ENCODE data around the gene TACC2. TPM values are rescaled to one million over a fixed set of nuclear protein-coding genes. Genes with fewer than 3 reads are reported as not detected.
"Not testable (repeated sequence)": the region's sequence is repeated elsewhere in the genome, so short reads cannot be mapped to it uniquely, and the experiment has no call there.

TACC2 gene
- total RNA-seq, 1 donor from 2014 or later = 13.4 TPM

DNA sequence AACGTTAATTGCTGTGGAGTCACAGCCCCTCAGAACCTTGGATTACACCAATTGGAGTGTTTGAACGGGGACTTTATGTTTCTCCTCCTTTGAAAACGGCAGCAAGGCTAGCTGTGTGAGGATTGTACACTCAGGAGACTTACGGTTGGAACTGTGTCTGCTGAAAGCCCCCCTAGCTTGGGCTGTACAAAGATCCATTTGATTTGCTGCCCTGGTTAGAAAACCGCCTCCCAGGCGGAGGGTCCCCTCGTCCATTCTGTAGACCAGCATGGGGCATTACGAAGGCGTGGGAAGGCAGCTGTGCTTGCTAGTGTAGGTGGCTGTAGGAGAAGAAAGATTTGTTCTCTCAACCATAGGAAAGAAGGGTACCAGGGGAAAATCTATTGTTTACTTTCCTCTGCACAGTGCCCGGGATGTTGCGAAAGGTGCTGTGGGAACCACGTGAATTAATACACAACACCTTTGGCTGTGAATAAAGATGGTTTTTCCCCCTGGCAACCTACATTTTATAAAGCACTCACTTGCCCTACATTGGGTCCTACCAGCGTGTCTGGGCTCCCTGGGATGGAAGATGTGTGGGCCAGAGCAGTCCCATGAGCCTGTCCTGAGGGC, 208.8 kb downstream of the TACC2 start:
- Histone ChIP-seq H3K4me3 (ENCODE audit: low read depth, low read length) (no peak overlapping the region), H3K36me3 (ENCODE audit: control insufficient read depth, insufficient read depth, low read length) (peaks cover 8% of the 10 kb centered on the region), H3K27me3 (ENCODE audit: control insufficient read depth, insufficient read depth, low read length) (no peaks in the 10 kb centered on the region)
- FAIRE-seq = no peak
- no peak for DNase-seq (ENCODE audit: low read depth)
- TF ChIP-seq CTCF (IDR thresholded peaks at IDR 0.05; ENCODE audit: insufficient read depth, low read length, severe bottlenecking) = no peak

DNA sequence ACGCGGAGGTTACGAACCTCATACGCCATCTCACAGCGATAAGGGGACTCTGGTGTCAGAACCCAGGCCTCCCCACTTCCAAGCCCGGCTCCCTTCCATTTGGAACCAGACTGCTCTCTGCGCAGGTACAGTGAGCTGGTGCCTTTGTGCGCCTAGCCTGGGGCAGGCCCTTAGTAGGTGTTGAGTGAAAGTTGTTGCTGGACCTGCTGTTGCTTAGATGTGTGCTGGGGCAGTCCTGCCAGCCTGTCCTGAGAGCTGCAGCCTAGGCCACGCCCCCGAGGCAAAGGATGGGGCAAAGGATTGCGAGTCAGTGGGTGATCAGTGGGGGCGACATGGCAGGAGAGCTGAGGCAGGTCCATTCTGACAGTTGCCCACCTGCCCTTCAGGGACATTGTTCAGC, 209.7 kb downstream of the TACC2 start:
- FAIRE-seq (no peak), DNase-seq (ENCODE audit: low read depth) (no peak)
- Histone ChIP-seq H3K27me3 (ENCODE audit: control insufficient read depth, insufficient read depth, low read length) (no peaks in the 10 kb centered on the region), H3K36me3 (ENCODE audit: control insufficient read depth, insufficient read depth, low read length) (peaks cover 8% of the 10 kb centered on the region), H3K4me3 (ENCODE audit: low read depth, low read length) (no peak overlapping the region)
- no peak for TF ChIP-seq CTCF (IDR thresholded peaks at IDR 0.05; ENCODE audit: insufficient read depth, low read length, severe bottlenecking)

GRCh38 chr10:122199070-122199469, 210.1 kb downstream of the TACC2 start:
- FAIRE-seq (peak; percentile 32), DNase-seq (ENCODE audit: low read depth) (no peak)
- H3K27me3 ChIP-seq (ENCODE audit: control insufficient read depth, insufficient read depth, low read length) = no peaks in the 10 kb centered on the region
- H3K4me3 ChIP-seq (ENCODE audit: low read depth, low read length) = no peak overlapping the region
- no peak for TF ChIP-seq CTCF (IDR thresholded peaks at IDR 0.05; ENCODE audit: insufficient read depth, low read length, severe bottlenecking)
- peaks cover 8% of the 10 kb centered on the region for H3K36me3 ChIP-seq (ENCODE audit: control insufficient read depth, insufficient read depth, low read length)

DNA sequence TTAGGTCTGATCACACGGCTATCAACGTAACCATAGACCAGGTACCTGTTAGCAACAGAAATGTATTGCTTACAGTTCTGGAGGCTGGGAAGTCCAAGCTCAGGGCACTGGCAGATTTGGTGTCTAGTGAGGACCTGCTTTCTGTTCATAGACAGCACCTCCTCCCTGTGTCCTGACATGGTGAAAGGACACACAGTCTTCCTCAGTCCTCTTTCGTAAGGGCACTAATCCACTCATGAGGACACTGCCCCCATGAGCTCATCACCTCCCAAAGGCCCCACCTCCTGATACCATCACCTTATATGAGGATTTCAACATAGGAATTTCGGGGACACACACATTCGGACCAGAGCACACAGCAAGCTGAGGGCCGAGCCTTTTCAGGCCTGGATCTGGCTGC, 210.7 kb downstream of the TACC2 start:
- TF ChIP-seq CTCF (IDR thresholded peaks at IDR 0.05; ENCODE audit: insufficient read depth, low read length, severe bottlenecking) = no peak
- peaks cover 10% of the 10 kb centered on the region for H3K36me3 ChIP-seq (ENCODE audit: control insufficient read depth, insufficient read depth, low read length)
- FAIRE-seq = peak; percentile 64

GRCh38 chr10:122201401-122201800, 212.4 kb downstream of the TACC2 start:
- no peak for DNase-seq (ENCODE audit: low read depth)
- FAIRE-seq = no peak

More for the DNA sequence above, 210.7 kb downstream of the TACC2 start:
- DNase-seq (ENCODE audit: low read depth) = no peak
- Histone ChIP-seq H3K4me3 (ENCODE audit: low read depth, low read length) (no peak overlapping the region), H3K27me3 (ENCODE audit: control insufficient read depth, insufficient read depth, low read length) (no peaks in the 10 kb centered on the region)

DNA sequence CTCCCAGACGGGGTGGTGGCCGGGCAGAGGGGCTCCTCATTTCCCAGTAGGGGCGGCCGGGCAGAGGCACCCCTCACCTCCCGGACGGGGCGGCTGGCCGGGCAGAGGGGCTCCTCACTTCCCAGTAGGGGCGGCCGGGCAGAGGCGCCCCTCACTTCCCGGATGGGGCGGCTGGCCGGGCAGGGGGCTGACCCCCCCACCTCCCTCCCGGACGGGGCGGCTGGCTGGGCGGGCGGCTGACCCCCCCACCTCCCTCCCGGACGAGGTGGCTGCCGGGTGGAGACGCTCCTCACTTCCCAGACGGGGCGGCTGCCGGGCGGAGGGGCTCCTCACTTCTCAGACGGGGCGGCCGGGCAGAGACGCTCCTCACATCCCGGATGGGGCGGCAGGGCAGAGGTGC, 214.2 kb downstream of the TACC2 start:
- FAIRE-seq; DNase-seq (ENCODE audit: low read depth); H3K27me3 ChIP-seq (ENCODE audit: control insufficient read depth, insufficient read depth, low read length); H3K4me3 ChIP-seq (ENCODE audit: low read depth, low read length); H3K36me3 ChIP-seq (ENCODE audit: control insufficient read depth, insufficient read depth, low read length): not testable (repeated sequence)

More at GRCh38 chr10:122201401-122201800, 212.4 kb downstream of the TACC2 start:
- H3K36me3 ChIP-seq (ENCODE audit: control insufficient read depth, insufficient read depth, low read length) = peaks cover 6% of the 10 kb centered on the region
- TF ChIP-seq CTCF (IDR thresholded peaks at IDR 0.05; ENCODE audit: insufficient read depth, low read length, severe bottlenecking) = no peak
- H3K27me3 ChIP-seq (ENCODE audit: control insufficient read depth, insufficient read depth, low read length) = no peaks in the 10 kb centered on the region
- H3K4me3 ChIP-seq (ENCODE audit: low read depth, low read length) = no peak overlapping the region
